HCT116 (cell line): ENCODE measurements around the gene NLRC4. TPM values are rescaled to one million over a fixed set of nuclear protein-coding genes. Genes with fewer than 3 reads are reported as not detected.

Experiments
- ATAC-seq: fragments of 200-7000 bp; cut with Tn5 transposase; 2 replicates; pipeline ENCODE4 v1.9.1; 2020; ENCODE audit warnings: mild to moderate bottlenecking, moderate library complexity
- BruUV-seq: library from RNA; stranded (reverse); fragments of 400-500 nt; replicated peaks from 2 replicates; lab custom pipeline; 2021; lab: Mats Ljungman, UMichigan
- CTCF ChIA-PET: fragments of 300-600 bp; sonication (Branson Sonifier 250); formaldehyde crosslinking; loops from one replicate; lab custom pipeline; 2021; ENCODE audit warnings: antibody characterized with exemption; lab: Charles Lee
- POLR2A ChIA-PET: fragments of 300-600, 350-600 bp; sonication (Branson Sonifier 250); formaldehyde crosslinking; loops from one replicate; lab custom pipeline; 2021; ENCODE audit warnings: antibody characterized with exemption; lab: Charles Lee
- RAD21 ChIA-PET, 2 experiments: fragments of 300-600 bp; sonication (Branson Sonifier 250); formaldehyde crosslinking; loops; one replicate each; lab custom pipeline; 2023; ENCODE audit warnings: low total read pairs in 2 of 2; ENCODE audit not compliant: uncharacterized antibody in 2 of 2, unreplicated experiment in 2 of 2, low non-redundant PET in 1 of 2; lab: Charles Lee
- DNase-seq: peaks from one replicate; pipeline ENCODE4 v3.0.0-alpha.2; 2010; ENCODE audit warnings: low read depth, low spot score
- H2AFZ ChIP-seq: fragments of 200-600 bp; shearing (Covaris generic), sonication (generic); 2 replicates; pipeline ENCODE4 v1.6.1; 2017; ENCODE audit warnings: low read depth, mixed run types, mixed read lengths, antibody characterized with exemption, low read length; ENCODE audit not compliant: poor library complexity, severe bottlenecking
- H3K27ac ChIP-seq: 2 replicates; pipeline ENCODE4 v1.5.1; 2012; ENCODE audit warnings: low read depth, low read length
- H3K27me3 ChIP-seq: fragments of 200-600 bp; sonication (generic); 2 replicates; pipeline ENCODE4 v1.6.1; 2016; ENCODE audit warnings: mixed run types, low read length, mixed read lengths; ENCODE audit not compliant: insufficient read depth
- H3K36me3 ChIP-seq, 2 experiments: fragments of 200-500 bp in 1 of 2; fragments of 200-600 bp in 1 of 2; sonication (Bioruptor generic) in 1 of 2; sonication (generic) in 1 of 2; 2 replicates each; pipeline versions ENCODE4 v1.5.1 to v1.6.1; 2014 to 2016; ENCODE audit warnings: low read length in 2 of 2, inconsistent platforms in 1 of 2, mixed read lengths in 1 of 2, mixed run types in 1 of 2; ENCODE audit not compliant: insufficient read depth in 2 of 2, control insufficient read depth in 1 of 2
- H3K4me1 ChIP-seq, 2 experiments: fragments of 200-600 bp in 1 of 2; sonication (generic) in 1 of 2; 2 replicates each; pipeline versions ENCODE4 v1.5.1 to v1.6.1; 2012 to 2017; ENCODE audit warnings: low read length in 2 of 2, inconsistent platforms in 1 of 2, mild to moderate bottlenecking in 1 of 2, mixed read lengths in 1 of 2, mixed run types in 1 of 2, moderate library complexity in 1 of 2; ENCODE audit not compliant: insufficient read depth in 2 of 2, control insufficient read depth in 1 of 2
- H3K4me2 ChIP-seq: fragments of 200-600 bp; sonication (generic); 2 replicates; pipeline ENCODE4 v1.6.1; 2017; ENCODE audit warnings: mixed run types, low read length, mixed read lengths
- H3K4me3 ChIP-seq, 2 experiments: fragments of 200-600 bp in 1 of 2; sonication (generic) in 1 of 2; replicated peaks in 1 of 2; 2 replicates each; pipeline ENCODE4 v1.5.1; 2011 to 2016; ENCODE audit warnings: low read length in 2 of 2, control low read depth in 1 of 2, low read depth in 1 of 2, mild to moderate bottlenecking in 1 of 2, mixed read lengths in 1 of 2, mixed run types in 1 of 2
- H3K79me2 ChIP-seq: fragments of 200-600 bp; sonication (generic); 2 replicates; pipeline ENCODE4 v1.6.1; 2017; ENCODE audit warnings: mild to moderate bottlenecking, mixed run types, low read length, moderate library complexity, mixed read lengths; ENCODE audit not compliant: insufficient read depth
- H3K9ac ChIP-seq: fragments of 200-600 bp; sonication (generic); 2 replicates; pipeline ENCODE4 v1.6.1; 2016; ENCODE audit warnings: low read length, mixed read lengths
- H3K9me2 ChIP-seq: fragments of 200-600 bp; sonication (generic), shearing (Covaris generic); 2 replicates; pipeline ENCODE4 v1.6.1; 2017; ENCODE audit warnings: mixed run types, mild to moderate bottlenecking, moderate library complexity; ENCODE audit not compliant: insufficient read depth
- H3K9me3 ChIP-seq, 2 experiments: fragments of 200-500 bp in 1 of 2; fragments of 200-600 bp in 1 of 2; sonication (Bioruptor generic) in 1 of 2; sonication (generic) in 1 of 2; 2 replicates each; pipeline ENCODE4 v1.6.1; 2014 to 2017; ENCODE audit warnings: low read length in 2 of 2, mixed read lengths in 2 of 2, inconsistent platforms in 1 of 2, low read depth in 1 of 2, mild to moderate bottlenecking in 1 of 2, mixed run types in 1 of 2, moderate library complexity in 1 of 2; ENCODE audit not compliant: control insufficient read depth in 1 of 2, insufficient read depth in 1 of 2
- H4K20me1 ChIP-seq: fragments of 200-600 bp; sonication (generic), shearing (Covaris generic); 2 replicates; pipeline ENCODE4 v1.6.1; 2017; ENCODE audit warnings: mixed run types, mild to moderate bottlenecking, moderate library complexity; ENCODE audit not compliant: insufficient read depth
- CBX3 ChIP-seq: IDR thresholded peaks from 2 replicates; pipeline ENCODE4 v1.6.1; 2012; ENCODE audit warnings: low read depth
- CEBPB ChIP-seq: IDR thresholded peaks from 2 replicates; pipeline ENCODE4 v1.6.1; 2012; ENCODE audit warnings: low read depth
- EGR1 ChIP-seq: IDR thresholded peaks from 2 replicates; pipeline ENCODE4 v1.6.1; 2012; ENCODE audit warnings: low read depth
- EZH2 ChIP-seq: fragments of 200-600 bp; sonication (generic); IDR thresholded peaks from 2 replicates; pipeline ENCODE4 v1.6.1; 2017; ENCODE audit warnings: antibody characterized with exemption, mixed run types
- EZH2phosphoT487 ChIP-seq: fragments of 200-600 bp; IDR thresholded peaks from 2 replicates; pipeline ENCODE4 v1.6.1; 2018; ENCODE audit warnings: antibody characterized with exemption, borderline replicate concordance
- FOSL1 ChIP-seq: IDR thresholded peaks from 2 replicates; pipeline ENCODE4 v1.6.1; 2012; ENCODE audit warnings: low read depth
- POLR2AphosphoS5 ChIP-seq: IDR thresholded peaks from 2 replicates; pipeline ENCODE4 v1.6.1; 2011; ENCODE audit warnings: mild to moderate bottlenecking, low read depth, low read length, moderate library complexity
- SRF ChIP-seq: IDR thresholded peaks from 2 replicates; pipeline ENCODE4 v1.6.1; 2012; ENCODE audit warnings: low read depth
- YY1 ChIP-seq: IDR thresholded peaks from 2 replicates; pipeline ENCODE4 v1.6.1; 2011; ENCODE audit warnings: low read length, low read depth, moderate library complexity, mild to moderate bottlenecking; ENCODE audit not compliant: insufficient replicate concordance; ENCODE audit errors: extremely low read depth
- ZFX ChIP-seq: fragments of 450-650 bp; IDR thresholded peaks from 2 replicates; pipeline ENCODE4 v1.6.1; 2017
- intact Hi-C: fragments of 100-400 bp; cut with micrococcal nuclease; formaldehyde crosslinking; loops from 2 replicates; pipeline ENCODE4 v1.10.0; 2022
- total RNA-seq: library from RNA; stranded (reverse); gene quantifications from one replicate; pipeline ENCODE4 v1.2.1, GENCODE V29; 2021; ENCODE audit not compliant: unreplicated experiment
- TF ChIP-seq, protein P1 (sequence below): IDR thresholded peaks from 2 replicates; pipeline ENCODE4 v1.6.1; 2011; ENCODE audit warnings: mild to moderate bottlenecking, low read length, moderate library complexity; ENCODE audit not compliant: insufficient replicate concordance; ENCODE audit errors: extremely low read depth

NLRC4 gene
- total RNA-seq, 1 experiment from 2014 or later = not detected

DNA sequence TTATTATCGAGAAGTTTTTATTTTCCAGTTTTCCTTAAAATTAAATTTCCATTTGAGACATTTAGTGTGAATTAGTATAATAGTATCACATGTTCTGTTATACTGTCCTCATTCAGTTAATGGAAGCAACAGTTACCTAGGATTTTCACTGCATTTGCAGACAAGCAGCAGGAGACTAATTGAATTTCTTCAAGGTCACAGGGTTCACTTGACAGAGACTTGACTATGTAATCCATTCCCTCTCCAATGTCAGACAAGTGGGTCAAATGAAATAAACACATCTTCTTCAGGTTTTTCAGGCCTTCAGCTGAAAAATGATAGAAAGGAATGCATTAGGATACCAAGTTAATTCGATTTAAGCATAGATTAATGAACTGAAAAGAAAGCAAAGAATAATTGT, 26.7 kb downstream of the NLRC4 start:
- no peak for ATAC-seq
- Histone ChIP-seq H3K4me3 (no peak overlapping the region), H3K9me2 (no peaks in the 10 kb centered on the region), H3K36me3 (no peaks in the 10 kb centered on the region), H3K4me1 (no peaks in the 10 kb centered on the region), H3K27me3 (no peaks in the 10 kb centered on the region), H3K27ac (no peak overlapping the region), H4K20me1 (no peaks in the 10 kb centered on the region), H3K79me2 (no peaks in the 10 kb centered on the region), H3K9me3 (no peaks in the 10 kb centered on the region), H3K9ac (no peak overlapping the region), H3K4me2 (no peak overlapping the region), H2AFZ (no peak overlapping the region)
- POLR2A ChIA-PET = no interaction called here
- DNase-seq = no peak
- RAD21 ChIA-PET = no interaction called here
- TF ChIP-seq CBX3 (no peak), POLR2AphosphoS5 (no peak), EZH2 (no peak), EGR1 (no peak), EZH2phosphoT487 (no peak), FOSL1 (no peak), SRF (no peak), YY1 (no peak), CEBPB (no peak), ZFX (no peak)
- TF ChIP-seq, protein P1, sequence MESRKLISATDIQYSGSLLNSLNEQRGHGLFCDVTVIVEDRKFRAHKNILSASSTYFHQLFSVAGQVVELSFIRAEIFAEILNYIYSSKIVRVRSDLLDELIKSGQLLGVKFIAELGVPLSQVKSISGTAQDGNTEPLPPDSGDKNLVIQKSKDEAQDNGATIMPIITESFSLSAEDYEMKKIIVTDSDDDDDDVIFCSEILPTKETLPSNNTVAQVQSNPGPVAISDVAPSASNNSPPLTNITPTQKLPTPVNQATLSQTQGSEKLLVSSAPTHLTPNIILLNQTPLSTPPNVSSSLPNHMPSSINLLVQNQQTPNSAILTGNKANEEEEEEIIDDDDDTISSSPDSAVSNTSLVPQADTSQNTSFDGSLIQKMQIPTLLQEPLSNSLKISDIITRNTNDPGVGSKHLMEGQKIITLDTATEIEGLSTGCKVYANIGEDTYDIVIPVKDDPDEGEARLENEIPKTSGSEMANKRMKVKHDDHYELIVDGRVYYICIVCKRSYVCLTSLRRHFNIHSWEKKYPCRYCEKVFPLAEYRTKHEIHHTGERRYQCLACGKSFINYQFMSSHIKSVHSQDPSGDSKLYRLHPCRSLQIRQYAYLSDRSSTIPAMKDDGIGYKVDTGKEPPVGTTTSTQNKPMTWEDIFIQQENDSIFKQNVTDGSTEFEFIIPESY = no peak
- CTCF ChIA-PET = no interaction called here
- no TSS peak for BruUV-seq
- intact Hi-C loops = no loop called here
